Spleen (tissue), 11 donors: Measurements from ENCODE around the gene RNF180. TPM values are rescaled to one million over a fixed set of nuclear protein-coding genes. Genes with fewer than 3 reads are reported as not detected.

Experiments
- DNase-seq: peaks from one replicate; pipeline ENCODE4 v3.0.0-alpha.2; 2020
- H3K27ac ChIP-seq, 8 donors: fragments of 200-600 bp; sonication (generic) in 7 of 8; 1 replicate in 4 of 8; 2 replicates in 4 of 8; pipeline versions ENCODE4 v1.5.0 to v1.8.0; 2016 to 2021; ENCODE audit warnings: inconsistent platforms in 4 of 8, mild to moderate bottlenecking in 4 of 8, moderate library complexity in 1 of 8
- H3K27me3 ChIP-seq, 7 donors: fragments of 200-600 bp; sonication (generic) in 6 of 7; replicated peaks in 1 of 7; 1 replicate in 4 of 7; 2 replicates in 3 of 7; pipeline versions ENCODE4 v1.5.0 to v1.8.0; 2016 to 2021; ENCODE audit warnings: inconsistent platforms in 3 of 7, mild to moderate bottlenecking in 1 of 7
- H3K36me3 ChIP-seq, 6 donors: fragments of 200-600 bp; sonication (generic) in 5 of 6; 1 replicate in 4 of 6; 2 replicates in 2 of 6; pipeline versions ENCODE4 v1.5.0 to v1.8.0; 2016 to 2021; ENCODE audit warnings: inconsistent platforms in 2 of 6
- H3K4me1 ChIP-seq, 6 donors: fragments of 200-600 bp; sonication (generic) in 5 of 6; 1 replicate in 3 of 6; 2 replicates in 3 of 6; pipeline versions ENCODE4 v1.5.0 to v1.8.0; 2016 to 2021; ENCODE audit warnings: inconsistent platforms in 3 of 6
- H3K4me3 ChIP-seq, 8 donors: fragments of 200-600 bp; sonication (generic) in 7 of 8; 1 replicate in 4 of 8; 2 replicates in 4 of 8; pipeline versions ENCODE4 v1.5.0 to v1.8.0; 2016 to 2021; ENCODE audit warnings: inconsistent platforms in 4 of 8, mild to moderate bottlenecking in 4 of 8, moderate library complexity in 2 of 8
- H3K9me3 ChIP-seq, 8 donors: fragments of 200-600 bp; sonication (generic) in 7 of 8; 1 replicate in 4 of 8; 2 replicates in 4 of 8; pipeline versions ENCODE4 v1.5.0 to v1.8.0; 2016 to 2021; ENCODE audit warnings: inconsistent platforms in 4 of 8
- POLR2A ChIP-seq, 3 donors: fragments of 450-650 bp; IDR thresholded peaks; one replicate each; pipeline ENCODE4 v1.5.1; 2017; ENCODE audit warnings: antibody characterized with exemption in 3 of 3, mild to moderate bottlenecking in 1 of 3
- POLR2AphosphoS5 ChIP-seq, 3 donors: sonication (generic); formaldehyde crosslinking; IDR thresholded peaks; one replicate each; pipeline ENCODE4 v1.5.1; 2017; ENCODE audit warnings: antibody characterized with exemption in 3 of 3
- WGBS, 5 donors: extraction: QIAGEN DNeasy Blood & Tissue Kit in 3 of 5; methylation state at CpG; one replicate each; pipeline versions ENCODE4 v1.1.5 to v1.1.7; 2013 to 2018; 5-methylcytosine and 5-hydroxymethylcytosine counted together
- intact Hi-C: fragments of 100-400 bp; cut with DNase I; formaldehyde crosslinking; loops from one replicate; pipeline ENCODE4 v1.15.0; 2023; ENCODE audit warnings: low total_unique reads
- polyA plus RNA-seq, 3 donors: library from polyadenylated mRNA; stranded (reverse); fragments of 200-250 nt; gene quantifications; one replicate each; pipeline ENCODE4 v1.2.1, GENCODE V29; 2013
- total RNA-seq, 7 donors: library from RNA; depleted of rRNA in 3 of 7; stranded (reverse); fragments of >200 nt in 3 of 7; fragmentation: NEBNext Ultra II Directional in 4 of 7; extraction: Animal tissue kit (Norgen Biotek cat#: 25700) in 4 of 7; gene quantifications; one replicate each; pipeline versions ENCODE4 v1.1.0 to v1.2.1, GENCODE V29; 2016 to 2021
- TF ChIP-seq, protein P1 (sequence below), 11 experiments: fragments of 200-600 bp in 7 of 11; fragments of 450-650 bp in 4 of 11; sonication (generic) in 4 of 11; IDR thresholded peaks in 8 of 11; conservative IDR thresholded peaks in 3 of 11; 1 replicate in 7 of 11; 2 replicates in 4 of 11; pipeline versions ENCODE4 v1.4.0 to v1.8.0; 2016 to 2021; ENCODE audit warnings: antibody characterized with exemption in 11 of 11, inconsistent platforms in 4 of 11, mild to moderate bottlenecking in 1 of 11
- donor health status: healthy with polysubstance abuse.
- donor health status: DM: no; HTN: no; CAD: no; lungs with moderate emphysema.
- donor health status: DM: no; HTN: no; CAD: no.
- donor health status: Bipolar disorder and iron deficiency.
- donor health status: healthy.
- donor health status: DM: no; HTN: no; CAD: no.
- donor health status: DM: yes; HTN: yes; CAD: no.

Gene RNF180
- total and polyA plus RNA-seq, 10 donors = 0.72 to 18.3 (median 9.1) TPM

DNA sequence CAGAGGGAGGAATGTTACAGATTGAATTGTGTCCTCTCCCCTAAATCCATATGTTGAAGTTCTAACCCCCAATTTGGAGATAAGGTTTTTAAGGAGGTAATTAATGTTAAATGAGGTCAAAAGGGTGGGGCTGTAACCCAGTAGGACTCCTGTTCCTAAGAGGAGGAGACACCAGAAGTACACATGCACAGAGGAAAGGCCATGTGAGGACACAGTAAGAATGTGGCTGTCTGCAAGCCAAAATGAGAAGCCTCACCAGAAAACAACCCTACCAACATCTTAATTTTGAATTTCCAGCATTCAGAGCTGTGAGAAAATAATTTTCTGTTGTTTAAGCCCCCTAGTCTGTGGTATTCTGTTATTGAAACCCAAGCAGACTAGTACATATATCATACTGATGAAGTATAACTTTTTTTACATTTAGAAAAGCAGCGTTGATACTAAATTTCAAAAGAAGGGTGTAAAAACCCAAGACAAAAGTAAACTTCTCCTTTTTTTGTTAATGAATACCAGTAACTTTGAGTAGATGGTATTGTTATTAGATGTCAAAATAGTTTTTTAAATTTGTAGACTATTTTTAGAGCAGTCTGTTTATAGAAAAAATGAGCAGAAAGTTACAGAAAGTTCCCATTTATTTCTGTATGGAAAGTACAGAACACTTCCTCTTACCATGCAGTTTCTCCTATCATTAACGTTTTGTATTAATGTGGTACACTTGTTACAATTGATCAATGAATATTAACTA lies 25.1 kb downstream of the RNF180 start:
- WGBS, 5 donors = 12 to 47% (median 22%) methylated on average over 2 of the region's 2 CpGs
- no peak for DNase-seq
- intact Hi-C loops = no loop called here

GRCh38 chr5:64195981-64196380 lies 30.3 kb downstream of the RNF180 start:
- Histone ChIP-seq H3K27ac (no peak overlapping the region), H3K36me3 (no peaks in the 10 kb centered on the region), H3K4me3 (no peak overlapping the region), H3K9me3 (peaks cover 0 to 4% (median 0%) of the 10 kb centered on the region in 8 donors), H3K27me3 (no peaks in the 10 kb centered on the region), H3K4me1 (no peaks in the 10 kb centered on the region)
- intact Hi-C loops = no loop called here
- no peak for DNase-seq
- TF ChIP-seq, protein P1, sequence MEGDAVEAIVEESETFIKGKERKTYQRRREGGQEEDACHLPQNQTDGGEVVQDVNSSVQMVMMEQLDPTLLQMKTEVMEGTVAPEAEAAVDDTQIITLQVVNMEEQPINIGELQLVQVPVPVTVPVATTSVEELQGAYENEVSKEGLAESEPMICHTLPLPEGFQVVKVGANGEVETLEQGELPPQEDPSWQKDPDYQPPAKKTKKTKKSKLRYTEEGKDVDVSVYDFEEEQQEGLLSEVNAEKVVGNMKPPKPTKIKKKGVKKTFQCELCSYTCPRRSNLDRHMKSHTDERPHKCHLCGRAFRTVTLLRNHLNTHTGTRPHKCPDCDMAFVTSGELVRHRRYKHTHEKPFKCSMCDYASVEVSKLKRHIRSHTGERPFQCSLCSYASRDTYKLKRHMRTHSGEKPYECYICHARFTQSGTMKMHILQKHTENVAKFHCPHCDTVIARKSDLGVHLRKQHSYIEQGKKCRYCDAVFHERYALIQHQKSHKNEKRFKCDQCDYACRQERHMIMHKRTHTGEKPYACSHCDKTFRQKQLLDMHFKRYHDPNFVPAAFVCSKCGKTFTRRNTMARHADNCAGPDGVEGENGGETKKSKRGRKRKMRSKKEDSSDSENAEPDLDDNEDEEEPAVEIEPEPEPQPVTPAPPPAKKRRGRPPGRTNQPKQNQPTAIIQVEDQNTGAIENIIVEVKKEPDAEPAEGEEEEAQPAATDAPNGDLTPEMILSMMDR (IDR thresholded peaks at IDR 0.05 in 8 of 11, conservative IDR thresholded peaks at IDR 0.05 in 3 of 11) = no peak
- no peak for TF ChIP-seq POLR2A (IDR thresholded peaks at IDR 0.05)
- no peak for TF ChIP-seq POLR2AphosphoS5 (IDR thresholded peaks at IDR 0.05)
- 92 to 98% (median 95%) methylated on average over 3 of the region's 3 CpGs for WGBS, 5 donors

More for the DNA sequence above, 25.1 kb downstream of the RNF180 start:
- Histone ChIP-seq H3K4me3 (no peak overlapping the region), H3K27ac (no peak overlapping the region), H3K27me3 (no peaks in the 10 kb centered on the region), H3K36me3 (no peaks in the 10 kb centered on the region), H3K9me3 (peaks cover 0 to 4% (median 0%) of the 10 kb centered on the region in 8 donors), H3K4me1 (no peaks in the 10 kb centered on the region)
- TF ChIP-seq POLR2AphosphoS5 (IDR thresholded peaks at IDR 0.05) (no peak), POLR2A (IDR thresholded peaks at IDR 0.05) (no peak)
- TF ChIP-seq, protein P1 (IDR thresholded peaks at IDR 0.05 in 8 of 11, conservative IDR thresholded peaks at IDR 0.05 in 3 of 11) = no peak

DNA sequence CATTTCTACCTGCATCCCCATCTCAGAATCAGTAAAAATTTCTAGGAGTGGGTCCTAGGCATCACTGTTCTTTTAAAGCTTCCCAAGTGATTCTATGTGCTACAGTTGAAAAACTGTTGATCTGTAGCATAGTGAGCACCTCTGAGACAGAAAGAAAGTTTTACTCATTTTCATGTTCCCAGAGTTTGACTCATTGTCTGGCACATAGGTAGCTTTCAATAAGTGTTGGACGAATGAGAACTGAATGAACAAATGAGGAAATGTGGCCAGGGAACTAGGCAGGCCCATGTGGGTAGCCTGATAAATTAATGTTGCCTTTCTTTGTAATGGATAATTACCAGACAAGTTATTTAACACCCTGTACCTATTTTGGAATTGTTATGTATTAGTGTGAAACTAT lies 33.8 kb downstream of the RNF180 start:
- TF ChIP-seq, protein P1 (IDR thresholded peaks at IDR 0.05 in 8 of 11, conservative IDR thresholded peaks at IDR 0.05 in 3 of 11) = no peak
- TF ChIP-seq POLR2AphosphoS5 (IDR thresholded peaks at IDR 0.05) = no peak
- TF ChIP-seq POLR2A (IDR thresholded peaks at IDR 0.05) = no peak
- 56 to 78% (median 67%) methylated on average over 1 of the region's 1 CpG for WGBS, 5 donors

GRCh38 chr5:64201996-64202395 lies 36.4 kb downstream of the RNF180 start:
- TF ChIP-seq POLR2A (IDR thresholded peaks at IDR 0.05) (no peak), POLR2AphosphoS5 (IDR thresholded peaks at IDR 0.05) (no peak)
- TF ChIP-seq, protein P1 (IDR thresholded peaks at IDR 0.05 in 8 of 11, conservative IDR thresholded peaks at IDR 0.05 in 3 of 11) = no peak
- no peaks in the 10 kb centered on the region for H3K27me3 ChIP-seq
- no peak for DNase-seq
- H3K27ac ChIP-seq = no peak overlapping the region
- no peaks in the 10 kb centered on the region for H3K9me3 ChIP-seq
- WGBS, 5 donors = 82 to 100% (median 88%) methylated on average over 1 of the region's 1 CpG
- H3K36me3 ChIP-seq = no peaks in the 10 kb centered on the region
- intact Hi-C loops = no loop called here
- H3K4me3 ChIP-seq = no peak overlapping the region
- H3K4me1 ChIP-seq = no peaks in the 10 kb centered on the region

More for the DNA sequence above, 33.8 kb downstream of the RNF180 start:
- no peak for DNase-seq
- Histone ChIP-seq H3K27me3 (no peaks in the 10 kb centered on the region), H3K4me3 (no peak overlapping the region), H3K27ac (no peak overlapping the region), H3K9me3 (peaks cover 0 to 3% (median 0%) of the 10 kb centered on the region in 8 donors), H3K4me1 (no peaks in the 10 kb centered on the region), H3K36me3 (no peaks in the 10 kb centered on the region)
- intact Hi-C loops = no loop called here
